Suprapubic skin (tissue), 4 donors: Measurements from ENCODE around the gene COL20A1. TPM values are rescaled to one million over a fixed set of nuclear protein-coding genes. Genes with fewer than 3 reads are reported as not detected.

Experiments used
- DNase-seq, 2 donors: peaks; one replicate each; pipeline ENCODE4 v3.0.0-alpha.2; 2019; ENCODE audit warnings: low spot score in 2 of 2
- H3K27ac ChIP-seq: fragments of 200-600 bp; sonication (generic); one replicate; pipeline ENCODE4 v1.5.1; 2019
- H3K27me3 ChIP-seq: fragments of 200-600 bp; sonication (generic); one replicate; pipeline ENCODE4 v1.5.1; 2019
- H3K36me3 ChIP-seq: fragments of 200-600 bp; sonication (generic); one replicate; pipeline ENCODE4 v1.5.1; 2019
- H3K4me1 ChIP-seq: fragments of 200-600 bp; sonication (generic); one replicate; pipeline ENCODE4 v1.5.1; 2019
- H3K4me3 ChIP-seq: fragments of 200-600 bp; sonication (generic); one replicate; pipeline ENCODE4 v1.5.1; 2019; ENCODE audit warnings: mild to moderate bottlenecking
- H3K9me3 ChIP-seq: fragments of 200-600 bp; sonication (generic); one replicate; pipeline ENCODE4 v1.5.1; 2019
- EP300 ChIP-seq: sonication (generic); formaldehyde crosslinking; IDR thresholded peaks from one replicate; pipeline ENCODE4 v1.6.1; 2017; ENCODE audit warnings: antibody characterized with exemption
- POLR2A ChIP-seq, 2 donors: fragments of 450-650 bp; IDR thresholded peaks; one replicate each; pipeline ENCODE4 v1.6.1; 2017; ENCODE audit warnings: antibody characterized with exemption in 2 of 2, mild to moderate bottlenecking in 2 of 2, moderate library complexity in 2 of 2
- POLR2AphosphoS5 ChIP-seq, 3 donors: sonication (generic); formaldehyde crosslinking; IDR thresholded peaks; one replicate each; pipeline ENCODE4 v1.6.1; 2017; ENCODE audit warnings: antibody characterized with exemption in 3 of 3
- whole genome bisulfite sequencing: methylation state at CpG from one replicate; pipeline ENCODE4 v1.1.5; 2018; 5-methylcytosine and 5-hydroxymethylcytosine counted together
- total RNA-seq, 4 donors: library from RNA; depleted of rRNA; stranded (reverse); fragments of >200 nt; gene quantifications; one replicate each; pipeline ENCODE4 v1.1.0, GENCODE V29; 2016
- TF ChIP-seq, protein P1 (sequence below), 2 donors: fragments of 200-600 bp in 1 of 2; fragments of 450-650 bp in 1 of 2; sonication (generic) in 1 of 2; IDR thresholded peaks; one replicate each; pipeline ENCODE4 v1.5.1; 2016 to 2019; ENCODE audit warnings: antibody characterized with exemption in 2 of 2, mild to moderate bottlenecking in 1 of 2, moderate library complexity in 1 of 2

COL20A1 gene
- total RNA-seq, 4 donors from 2014 or later: not detected

DNA sequence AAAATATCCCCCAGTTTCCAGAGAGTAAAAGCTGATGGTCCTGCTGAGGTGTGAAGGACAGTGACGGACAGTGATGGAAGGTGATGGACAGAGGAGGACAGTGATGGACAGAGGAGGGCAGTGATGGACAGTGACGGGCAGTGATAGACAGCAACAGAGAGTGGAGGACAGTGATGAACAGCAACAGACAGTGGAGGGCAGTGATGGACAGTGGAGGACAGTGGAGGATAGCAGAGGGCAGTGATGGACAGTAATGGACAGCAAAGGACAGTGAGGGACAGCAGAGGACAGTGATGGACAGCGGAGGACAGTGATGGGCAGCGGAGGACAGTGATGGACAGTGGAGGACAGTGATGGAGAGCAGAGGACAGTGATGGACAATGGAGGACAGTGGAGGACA, 36.0 kb upstream of the COL20A1 start:
- WGBS: 90% methylated on average over 4 of the region's 4 CpGs
- Histone ChIP-seq H3K27ac (no peak overlapping the region), H3K4me3 (no peak overlapping the region), H3K4me1 (peaks cover 28% of the 10 kb centered on the region), H3K27me3 (peaks cover 90% of the 10 kb centered on the region), H3K9me3 (no peaks in the 10 kb centered on the region), H3K36me3 (no peaks in the 10 kb centered on the region)
- TF ChIP-seq POLR2A (IDR thresholded peaks at IDR 0.05) (no peak), EP300 (no peak), POLR2AphosphoS5 (IDR thresholded peaks at IDR 0.05) (no peak)
- TF ChIP-seq, protein P1, sequence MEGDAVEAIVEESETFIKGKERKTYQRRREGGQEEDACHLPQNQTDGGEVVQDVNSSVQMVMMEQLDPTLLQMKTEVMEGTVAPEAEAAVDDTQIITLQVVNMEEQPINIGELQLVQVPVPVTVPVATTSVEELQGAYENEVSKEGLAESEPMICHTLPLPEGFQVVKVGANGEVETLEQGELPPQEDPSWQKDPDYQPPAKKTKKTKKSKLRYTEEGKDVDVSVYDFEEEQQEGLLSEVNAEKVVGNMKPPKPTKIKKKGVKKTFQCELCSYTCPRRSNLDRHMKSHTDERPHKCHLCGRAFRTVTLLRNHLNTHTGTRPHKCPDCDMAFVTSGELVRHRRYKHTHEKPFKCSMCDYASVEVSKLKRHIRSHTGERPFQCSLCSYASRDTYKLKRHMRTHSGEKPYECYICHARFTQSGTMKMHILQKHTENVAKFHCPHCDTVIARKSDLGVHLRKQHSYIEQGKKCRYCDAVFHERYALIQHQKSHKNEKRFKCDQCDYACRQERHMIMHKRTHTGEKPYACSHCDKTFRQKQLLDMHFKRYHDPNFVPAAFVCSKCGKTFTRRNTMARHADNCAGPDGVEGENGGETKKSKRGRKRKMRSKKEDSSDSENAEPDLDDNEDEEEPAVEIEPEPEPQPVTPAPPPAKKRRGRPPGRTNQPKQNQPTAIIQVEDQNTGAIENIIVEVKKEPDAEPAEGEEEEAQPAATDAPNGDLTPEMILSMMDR (IDR thresholded peaks at IDR 0.05): no peak
- no peak for DNase-seq

DNA sequence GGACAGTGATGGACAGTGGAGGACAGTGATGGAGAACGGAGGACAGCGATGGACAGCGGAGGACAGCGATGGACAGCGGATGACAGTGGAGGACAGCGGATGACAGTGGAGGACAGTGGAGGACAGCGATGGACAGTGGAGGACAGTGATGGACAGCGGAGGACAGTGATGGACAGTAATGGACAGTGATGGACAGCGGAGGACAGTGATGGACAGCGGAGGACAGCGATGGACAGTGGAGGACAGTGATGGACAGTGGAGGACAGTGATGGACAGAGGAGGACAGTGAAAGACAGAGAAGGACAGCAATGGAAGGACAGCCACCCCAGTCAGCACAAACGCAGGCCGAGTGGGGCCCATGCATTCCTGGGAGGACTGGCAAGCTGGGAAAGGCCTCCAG, 35.4 kb upstream of the COL20A1 start:
- no peaks in the 10 kb centered on the region for H3K36me3 ChIP-seq
- WGBS: 83% methylated on average over 13 of the region's 13 CpGs
- H3K9me3 ChIP-seq: no peaks in the 10 kb centered on the region
- TF ChIP-seq, protein P1 (IDR thresholded peaks at IDR 0.05): no peak
- no peak for TF ChIP-seq POLR2A (IDR thresholded peaks at IDR 0.05)
- H3K27ac ChIP-seq: no peak overlapping the region
- DNase-seq: no peak
- peaks cover 90% of the 10 kb centered on the region for H3K27me3 ChIP-seq
- no peak overlapping the region for H3K4me3 ChIP-seq
- peaks cover 28% of the 10 kb centered on the region for H3K4me1 ChIP-seq

DNA sequence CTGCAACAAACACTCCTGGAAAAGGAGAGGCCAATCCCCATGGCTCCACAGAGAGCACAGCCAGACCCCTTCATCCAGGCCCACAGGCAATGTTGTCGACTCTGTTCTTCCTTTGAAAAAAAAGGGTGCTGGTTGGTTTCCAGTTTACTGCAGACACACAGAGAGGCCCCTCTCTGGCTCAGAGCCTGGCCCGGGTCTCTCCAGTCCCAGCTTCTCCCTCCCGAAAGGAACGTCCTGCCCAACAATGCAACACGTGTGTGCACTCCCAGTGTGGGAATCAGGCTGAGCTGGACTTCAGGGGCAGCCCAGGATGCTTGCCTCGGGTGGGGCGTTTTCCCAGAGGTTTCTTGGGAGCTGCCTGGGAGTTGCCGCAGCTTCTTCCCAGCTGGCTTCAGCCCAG, 34.2 kb upstream of the COL20A1 start:
- peaks cover 20% of the 10 kb centered on the region for H3K4me1 ChIP-seq
- DNase-seq: no peak
- no peaks in the 10 kb centered on the region for H3K9me3 ChIP-seq
- no peak overlapping the region for H3K27ac ChIP-seq
- 5% methylated on average over 5 of the region's 8 CpGs for WGBS
- no peaks in the 10 kb centered on the region for H3K36me3 ChIP-seq
- no peak overlapping the region for H3K4me3 ChIP-seq
- peaks cover 90% of the 10 kb centered on the region for H3K27me3 ChIP-seq
- no peak for TF ChIP-seq POLR2AphosphoS5 (IDR thresholded peaks at IDR 0.05)
- TF ChIP-seq, protein P1 (IDR thresholded peaks at IDR 0.05): no peak
- TF ChIP-seq POLR2A (IDR thresholded peaks at IDR 0.05): no peak
- no peak for TF ChIP-seq EP300

DNA sequence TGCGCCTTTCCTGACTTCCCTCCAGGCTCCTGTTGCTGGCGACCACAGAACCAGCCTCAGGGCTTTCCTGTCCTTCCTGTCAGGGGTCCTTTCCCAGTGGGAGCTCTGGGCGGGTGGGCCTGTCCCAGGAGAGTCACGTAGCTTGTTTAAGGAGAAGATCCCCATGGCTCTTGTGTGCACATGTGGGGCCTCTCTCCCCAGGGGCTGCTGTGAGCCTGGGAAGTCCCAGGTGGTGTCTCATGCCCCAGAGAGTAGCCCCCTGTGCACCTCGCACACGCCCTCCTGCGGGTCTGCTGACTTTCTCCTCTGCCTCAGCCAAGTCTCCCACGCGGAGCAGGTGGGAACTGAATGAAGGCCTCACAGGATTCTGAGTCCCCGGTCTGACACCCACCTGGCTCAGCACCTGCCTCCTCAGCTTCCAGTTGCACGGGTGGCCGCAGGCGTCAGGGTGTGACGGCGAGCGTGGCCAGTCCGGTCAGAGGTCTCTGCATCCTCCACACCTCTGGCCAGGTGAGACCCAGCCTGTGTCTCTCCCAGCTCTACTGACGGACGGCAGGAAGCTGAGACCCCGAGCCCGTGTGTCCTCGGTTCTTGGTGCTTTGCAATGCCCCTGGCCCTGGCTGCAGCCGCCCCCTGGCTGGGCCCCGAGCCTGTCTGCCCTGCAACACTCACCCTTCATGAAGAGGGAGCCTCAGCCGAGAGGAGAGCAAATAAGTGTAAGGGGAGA, 33.1 kb upstream of the COL20A1 start:
- peaks cover 90% of the 10 kb centered on the region for H3K27me3 ChIP-seq
- 89% methylated on average over 8 of the region's 25 CpGs for whole genome bisulfite sequencing
- no peak overlapping the region for H3K4me3 ChIP-seq
- no peaks in the 10 kb centered on the region for H3K9me3 ChIP-seq
- no peak for DNase-seq
- no peak for TF ChIP-seq POLR2A (IDR thresholded peaks at IDR 0.05)
- no peak for TF ChIP-seq EP300
- TF ChIP-seq, protein P1 (IDR thresholded peaks at IDR 0.05): no peak
- no peak for TF ChIP-seq POLR2AphosphoS5 (IDR thresholded peaks at IDR 0.05)
- no peaks in the 10 kb centered on the region for H3K36me3 ChIP-seq
- peaks cover 10% of the 10 kb centered on the region for H3K4me1 ChIP-seq
- H3K27ac ChIP-seq: no peak overlapping the region

DNA sequence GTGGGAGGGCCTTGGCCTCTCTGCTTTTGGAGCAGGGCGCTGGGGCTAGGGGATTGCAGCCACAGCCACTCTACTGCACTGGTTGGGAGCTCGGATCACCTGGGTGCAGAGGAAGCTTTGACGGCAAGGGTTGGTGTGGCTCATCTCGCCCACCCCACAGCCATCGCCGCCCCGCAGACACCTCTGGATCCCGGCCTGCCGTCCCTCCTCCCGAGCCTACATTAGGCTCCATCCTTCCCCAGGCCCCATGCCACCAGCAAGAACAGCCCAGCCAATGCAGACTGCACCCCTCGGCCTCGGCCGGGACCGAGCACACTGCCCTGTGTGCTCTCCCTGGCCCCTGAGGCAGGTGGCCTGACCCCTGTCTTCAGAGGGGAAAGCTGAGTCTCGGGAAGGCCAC, 32.5 kb upstream of the COL20A1 start:
- no peak for DNase-seq
- Histone ChIP-seq H3K27me3 (peaks cover 89% of the 10 kb centered on the region), H3K4me3 (no peak overlapping the region), H3K27ac (no peak overlapping the region), H3K36me3 (no peaks in the 10 kb centered on the region), H3K9me3 (no peaks in the 10 kb centered on the region), H3K4me1 (peaks cover 10% of the 10 kb centered on the region)
- TF ChIP-seq POLR2AphosphoS5 (IDR thresholded peaks at IDR 0.05) (no peak), EP300 (no peak), POLR2A (IDR thresholded peaks at IDR 0.05) (no peak)
- TF ChIP-seq, protein P1 (IDR thresholded peaks at IDR 0.05): no peak
- 100% methylated on average over 1 of the region's 15 CpGs for WGBS
